NCI-H2081 treated with DMSO at 0.1 percent for 48 hours (cell line): ENCODE results near the gene GLRX.
"Not testable (repeated sequence)": the region's sequence is repeated elsewhere in the genome, so short reads cannot be mapped to it uniquely, and the experiment has no call there.

ENCODE experiments used
- DNase-seq: peaks from one replicate; lab custom pipeline; 2025; lab: John Stamatoyannopoulos, UW

Gene GLRX

GRCh38 chr5:95822542-95823181 is at the start of gene GLRX:
Gene GLRX (minus strand): TSS chr5:95822726. CDS start chr5:95822662, 64 bp downstream.
- DNase-seq: no peak

GRCh38 chr5:95871146-95871806 is 48.8 kb upstream of the GLRX start:
- no peak for DNase-seq

GRCh38 chr5:95870105-95870672 is 47.7 kb upstream of the GLRX start:
- no peak for DNase-seq

- DNase-seq: not testable (repeated sequence)
Observed at GRCh38 chr5:95869173-95869855, 46.8 kb upstream of the GLRX start.

- DNase-seq: no peak
Observed at GRCh38 chr5:95868136-95868535, 45.6 kb upstream of the GLRX start.

- DNase-seq: no peak
Observed at GRCh38 chr5:95866435-95867040, 44.0 kb upstream of the GLRX start.

- DNase-seq: no peak
Observed at GRCh38 chr5:95864944-95865504, 42.5 kb upstream of the GLRX start.

- no peak for DNase-seq
Observed at GRCh38 chr5:95864456-95864855, 41.9 kb upstream of the GLRX start.

GRCh38 chr5:95863383-95863757 is 40.8 kb upstream of the GLRX start:
- no peak for DNase-seq

- no peak for DNase-seq
Observed at GRCh38 chr5:95862671-95863382, 40.3 kb upstream of the GLRX start.

GRCh38 chr5:95861864-95862561 is 39.5 kb upstream of the GLRX start:
- DNase-seq: no peak

GRCh38 chr5:95861221-95861863 is 38.8 kb upstream of the GLRX start:
- DNase-seq: no peak

- no peak for DNase-seq
Observed at GRCh38 chr5:95859661-95860060, 37.1 kb upstream of the GLRX start.

- no peak for DNase-seq
Observed at GRCh38 chr5:95858661-95859595, 36.4 kb upstream of the GLRX start.

- no peak for DNase-seq
Observed at GRCh38 chr5:95858023-95858461, 35.5 kb upstream of the GLRX start.

GRCh38 chr5:95857185-95857945 is 34.8 kb upstream of the GLRX start:
- DNase-seq: no peak

- DNase-seq: no peak
Observed at GRCh38 chr5:95856501-95856981, 34.0 kb upstream of the GLRX start.

- DNase-seq: no peak
Observed at GRCh38 chr5:95853490-95853889, 31.0 kb upstream of the GLRX start.
